Hematopoietic multipotent progenitor cell treated with erythropoietin and hydrocortisone succinate and interleukin-3 and kit ligand, for 17 days (in vitro differentiated cells): Measurements from ENCODE around the gene LPAR1.
"Not testable (repeated sequence)": the region's sequence is repeated elsewhere in the genome, so short reads cannot be mapped to it uniquely, and the experiment has no call there.

Experiments used
- DNase-seq: peaks from one replicate; pipeline ENCODE4 v3.0.0-alpha.2; 2015; ENCODE audit warnings: low spot score

The LPAR1 gene

GRCh38 chr9:111038331-111039230 is at the start of gene LPAR1:
TSS of gene LPAR1 (minus strand) at chr9:111038470. CDS start at chr9:110972117, 66,353 bp downstream.
- DNase-seq: no peak

- no peak for DNase-seq
These were observed 40.2 kb upstream of the LPAR1 start for GRCh38 chr9:111078391-111079038.

- DNase-seq: no peak
These were observed 38.2 kb upstream of the LPAR1 start for GRCh38 chr9:111076519-111076918.

GRCh38 chr9:111076042-111076441 is 37.8 kb upstream of the LPAR1 start:
- DNase-seq: no peak

- no peak for DNase-seq
These were observed 36.1 kb upstream of the LPAR1 start for GRCh38 chr9:111074395-111074794.

GRCh38 chr9:111069183-111069582 is 30.9 kb upstream of the LPAR1 start:
- DNase-seq: no peak

GRCh38 chr9:111068771-111069170 is 30.5 kb upstream of the LPAR1 start:
- DNase-seq: no peak

- no peak for DNase-seq
These were observed 30.1 kb upstream of the LPAR1 start for GRCh38 chr9:111068383-111068730.

GRCh38 chr9:111066468-111066867 is 28.2 kb upstream of the LPAR1 start:
- DNase-seq: no peak

- DNase-seq: no peak
These were observed 27.1 kb upstream of the LPAR1 start for GRCh38 chr9:111065414-111065813.

GRCh38 chr9:111064160-111064837 is 26.0 kb upstream of the LPAR1 start:
- DNase-seq: no peak

GRCh38 chr9:111063332-111063731 is 25.1 kb upstream of the LPAR1 start:
- DNase-seq: no peak

GRCh38 chr9:111058166-111058565 is 19.9 kb upstream of the LPAR1 start:
- DNase-seq: no peak

- DNase-seq: no peak
These were observed 18.3 kb upstream of the LPAR1 start for GRCh38 chr9:111056538-111056937.

- DNase-seq: no peak
These were observed 14.5 kb upstream of the LPAR1 start for GRCh38 chr9:111052791-111053190.

- DNase-seq: no peak
These were observed 13.1 kb upstream of the LPAR1 start for GRCh38 chr9:111051400-111051799.

GRCh38 chr9:111050819-111051218 is 12.5 kb upstream of the LPAR1 start:
- DNase-seq: no peak

GRCh38 chr9:111047287-111047686 is 9.0 kb upstream of the LPAR1 start:
- not testable (repeated sequence) for DNase-seq

- DNase-seq: no peak
These were observed 3.6 kb upstream of the LPAR1 start for GRCh38 chr9:111041902-111042301.

GRCh38 chr9:111040494-111040893 is 2.2 kb upstream of the LPAR1 start:
- DNase-seq: no peak

- DNase-seq: no peak
These were observed 1.1 kb upstream of the LPAR1 start for GRCh38 chr9:111039231-111039906.

GRCh38 chr9:111037708-111038330 is 451 bp downstream of the LPAR1 start:
- DNase-seq: no peak
